Measurements from ENCODE around the gene GYPB. TPM values are rescaled to one million over a fixed set of nuclear protein-coding genes. Genes with fewer than 3 reads are reported as not detected.
A peak's percentile ranks its signal among the peaks of the same experiment; 100 is the strongest.
"Not testable (repeated sequence)": the region's sequence is repeated elsewhere in the genome, so short reads cannot be mapped to it uniquely, and the experiment has no call there.

The GYPB gene
- polyA plus RNA-seq, 1 of the 3 experiments (the other 2 are of a cell fraction) = not detected

DNA sequence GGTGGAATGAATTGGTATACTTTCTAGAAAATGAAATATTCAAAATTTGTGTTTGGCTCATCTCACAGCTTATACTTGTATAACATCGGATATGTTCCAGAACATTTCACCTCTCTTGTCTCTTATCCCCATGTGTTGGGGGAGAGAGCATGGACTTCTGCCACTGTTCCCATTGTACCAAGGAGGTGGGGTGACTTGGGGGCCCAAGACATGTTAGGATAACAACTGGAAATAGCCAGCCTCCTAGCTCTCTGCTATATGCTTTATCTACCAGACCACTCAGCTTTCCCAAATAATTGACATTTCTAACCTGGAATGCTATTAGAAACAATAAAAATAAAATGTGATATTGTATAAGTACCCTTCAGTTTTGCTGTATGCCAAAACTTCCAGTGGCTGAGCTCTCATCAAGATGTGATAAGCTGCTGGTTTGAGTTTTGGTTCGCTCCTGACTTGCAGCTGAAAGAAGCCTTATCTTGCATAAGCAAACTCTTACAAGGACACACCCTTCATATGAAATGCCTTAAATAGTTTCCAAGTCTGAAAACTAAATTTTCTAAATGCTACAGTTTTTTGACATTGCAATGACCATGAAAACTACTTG lies 12.9 kb downstream of the GYPB start:
- H3K9ac ChIP-seq; H3K4me1 ChIP-seq (ENCODE audit: control insufficient read depth in 1 of 2, insufficient read depth in 2 of 2, low read depth in 1 of 2, low read length in 1 of 2); CTCF ChIA-PET; H3K79me2 ChIP-seq (ENCODE audit: insufficient read depth); H3K9me2 ChIP-seq; H3K4me3 ChIP-seq (ENCODE audit: low read depth in 2 of 2, low read length in 1 of 2); H3K9me3 ChIP-seq; POLR2A ChIA-PET; H3K4me2 ChIP-seq; H3F3A ChIP-seq (replicated peaks; ENCODE audit: insufficient read depth); H4K20me1 ChIP-seq (ENCODE audit: insufficient read depth); DNase-seq; H3K27ac ChIP-seq (ENCODE audit: low read depth in 2 of 2, low read length in 1 of 2); H2AFZ ChIP-seq (ENCODE audit: low read depth); H3K36me3 ChIP-seq (replicated peaks in 1 of 2; ENCODE audit: control insufficient read depth in 1 of 2, insufficient read depth in 2 of 2, low read length in 1 of 2); H3K27me3 ChIP-seq (ENCODE audit: insufficient read depth): not testable (repeated sequence)
- 55% methylated on average over 2 of the region's 2 CpGs for WGBS (ENCODE audit: low lambda C conversion rate)

DNA sequence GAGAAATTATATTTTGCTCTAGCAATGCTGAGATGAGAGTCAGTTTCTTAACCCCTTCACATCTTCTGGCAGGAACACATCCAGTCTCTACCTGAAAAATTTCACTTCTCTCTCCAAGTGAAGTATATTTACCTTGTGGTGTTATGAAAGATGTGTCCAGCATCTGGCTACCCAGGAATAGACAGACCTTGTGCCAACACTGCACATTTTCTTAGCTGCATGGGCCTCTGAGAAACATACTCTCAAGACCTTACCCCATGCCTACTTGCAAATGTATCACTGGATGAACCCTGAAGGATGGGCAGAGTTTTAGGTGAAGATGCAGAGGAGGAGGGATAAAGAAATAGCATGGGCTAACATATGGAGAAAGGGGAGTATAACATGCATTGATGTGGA lies 13.6 kb downstream of the GYPB start:
- H2AFZ ChIP-seq (ENCODE audit: low read depth); H3K79me2 ChIP-seq (ENCODE audit: insufficient read depth); CTCF ChIA-PET; H4K20me1 ChIP-seq (ENCODE audit: insufficient read depth); H3K9me3 ChIP-seq; H3K4me2 ChIP-seq; H3K4me1 ChIP-seq (ENCODE audit: control insufficient read depth in 1 of 2, insufficient read depth in 2 of 2, low read depth in 1 of 2, low read length in 1 of 2); DNase-seq; H3F3A ChIP-seq (replicated peaks; ENCODE audit: insufficient read depth); H3K27me3 ChIP-seq (ENCODE audit: insufficient read depth); H3K9me2 ChIP-seq; H3K9ac ChIP-seq; POLR2A ChIA-PET; H3K4me3 ChIP-seq (ENCODE audit: low read depth in 2 of 2, low read length in 1 of 2); H3K36me3 ChIP-seq (replicated peaks in 1 of 2; ENCODE audit: control insufficient read depth in 1 of 2, insufficient read depth in 2 of 2, low read length in 1 of 2); H3K27ac ChIP-seq (ENCODE audit: low read depth in 2 of 2, low read length in 1 of 2): not testable (repeated sequence)

DNA sequence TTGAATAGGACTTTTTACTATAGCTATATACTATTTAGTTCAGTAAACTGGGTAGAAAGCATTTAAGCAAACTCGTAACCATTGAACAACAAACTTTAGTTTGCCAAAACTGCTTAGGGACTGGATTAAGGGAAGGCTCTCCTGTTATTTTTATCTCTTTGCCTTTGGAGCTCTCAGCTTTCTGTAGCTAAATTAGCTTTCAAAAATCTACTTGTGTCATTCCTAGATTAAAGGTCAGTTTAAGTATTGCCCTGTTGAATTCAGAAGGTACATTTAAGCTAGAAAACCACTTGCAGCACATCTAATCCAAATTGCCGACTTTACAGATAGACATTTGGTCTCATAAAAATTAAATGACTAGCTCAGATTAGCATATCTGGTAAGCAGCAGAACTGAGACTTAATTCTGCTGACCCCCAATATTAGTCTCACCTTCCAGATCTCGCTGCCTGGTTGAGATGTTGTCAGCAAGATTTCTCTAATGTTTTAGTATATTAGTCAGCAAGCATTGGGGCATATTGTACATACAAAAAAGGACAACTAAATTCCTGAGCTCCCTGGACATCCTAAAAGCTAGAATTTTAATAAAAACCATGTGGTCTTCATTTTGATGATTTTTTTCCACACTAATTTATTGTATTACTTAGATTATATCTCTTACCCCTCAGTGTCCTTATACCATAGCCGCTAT lies 14.2 kb downstream of the GYPB start:
- H3K4me1 ChIP-seq (ENCODE audit: control insufficient read depth in 1 of 2, insufficient read depth in 2 of 2, low read depth in 1 of 2, low read length in 1 of 2); H2AFZ ChIP-seq (ENCODE audit: low read depth); POLR2A ChIA-PET; H3K36me3 ChIP-seq (replicated peaks in 1 of 2; ENCODE audit: control insufficient read depth in 1 of 2, insufficient read depth in 2 of 2, low read length in 1 of 2); H3K9ac ChIP-seq; CTCF ChIA-PET; H3F3A ChIP-seq (replicated peaks; ENCODE audit: insufficient read depth); H3K79me2 ChIP-seq (ENCODE audit: insufficient read depth); DNase-seq; H3K4me2 ChIP-seq; H4K20me1 ChIP-seq (ENCODE audit: insufficient read depth); H3K4me3 ChIP-seq (ENCODE audit: low read depth in 2 of 2, low read length in 1 of 2); H3K9me2 ChIP-seq; H3K27me3 ChIP-seq (ENCODE audit: insufficient read depth); H3K9me3 ChIP-seq: not testable (repeated sequence)
- 22% methylated on average over 4 of the region's 4 CpGs for WGBS (ENCODE audit: low lambda C conversion rate)
- H3K27ac ChIP-seq (ENCODE audit: low read depth in 2 of 2, low read length in 1 of 2) = peak overlapping the region in 1 of 2 experiments; percentile 16; a peak in 1 of 4 replicates
- peak; percentile 42; the same call in 1 of the 2 replicates for TF ChIP-seq FOSL2 (IDR thresholded peaks at IDR 0.05; ENCODE audit: borderline replicate concordance, low read depth)
- TF ChIP-seq JUND (IDR thresholded peaks at IDR 0.05) = peak; percentile 54; the same call in 1 of the 2 replicates
- TF ChIP-seq TEAD4 (IDR thresholded peaks at IDR 0.05; ENCODE audit: borderline replicate concordance, insufficient read depth) = peak; percentile 78; the same call in 1 of the 2 replicates
- TF ChIP-seq, protein P1, sequence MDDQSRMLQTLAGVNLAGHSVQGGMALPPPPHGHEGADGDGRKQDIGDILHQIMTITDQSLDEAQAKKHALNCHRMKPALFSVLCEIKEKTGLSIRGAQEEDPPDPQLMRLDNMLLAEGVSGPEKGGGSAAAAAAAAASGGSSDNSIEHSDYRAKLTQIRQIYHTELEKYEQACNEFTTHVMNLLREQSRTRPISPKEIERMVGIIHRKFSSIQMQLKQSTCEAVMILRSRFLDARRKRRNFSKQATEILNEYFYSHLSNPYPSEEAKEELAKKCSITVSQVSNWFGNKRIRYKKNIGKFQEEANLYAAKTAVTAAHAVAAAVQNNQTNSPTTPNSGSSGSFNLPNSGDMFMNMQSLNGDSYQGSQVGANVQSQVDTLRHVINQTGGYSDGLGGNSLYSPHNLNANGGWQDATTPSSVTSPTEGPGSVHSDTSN (IDR thresholded peaks at IDR 0.05) = peak; percentile 26; the same call in 1 of the 2 replicates
- TF ChIP-seq EP300 (IDR thresholded peaks at IDR 0.05; ENCODE audit: borderline replicate concordance in 1 of 2, low read depth in 1 of 2, low read length in 1 of 2) = peak in 1 of 2 experiments; percentile 50; a peak in 2 of 4 replicates
- TF ChIP-seq TCF12 (IDR thresholded peaks at IDR 0.05) = peak; percentile 87

DNA sequence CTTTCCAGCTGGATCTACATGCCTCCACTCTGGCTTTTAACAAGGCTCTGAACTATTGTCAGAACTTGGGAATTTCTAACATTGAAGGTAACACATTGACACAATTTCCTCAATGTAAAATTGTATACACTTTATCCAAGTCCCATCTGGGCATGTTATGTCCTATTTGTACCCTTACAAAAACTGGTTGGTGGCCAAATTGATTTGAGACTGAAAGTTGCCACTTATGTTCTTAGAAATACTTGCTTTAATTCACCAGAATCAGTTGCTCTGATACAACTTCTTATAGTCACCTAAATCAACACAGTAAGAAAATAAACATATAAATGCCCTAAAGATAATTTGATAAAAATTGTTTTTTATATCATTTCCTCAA lies 15.3 kb downstream of the GYPB start:
- POLR2A ChIA-PET; H3K36me3 ChIP-seq (replicated peaks in 1 of 2; ENCODE audit: control insufficient read depth in 1 of 2, insufficient read depth in 2 of 2, low read length in 1 of 2); H2AFZ ChIP-seq (ENCODE audit: low read depth); H3K79me2 ChIP-seq (ENCODE audit: insufficient read depth); H4K20me1 ChIP-seq (ENCODE audit: insufficient read depth); H3K4me1 ChIP-seq (ENCODE audit: control insufficient read depth in 1 of 2, insufficient read depth in 2 of 2, low read depth in 1 of 2, low read length in 1 of 2); H3K9me3 ChIP-seq; H3K9me2 ChIP-seq; CTCF ChIA-PET; DNase-seq; H3K4me2 ChIP-seq; H3K27me3 ChIP-seq (ENCODE audit: insufficient read depth); H3K9ac ChIP-seq; H3K4me3 ChIP-seq (ENCODE audit: low read depth in 2 of 2, low read length in 1 of 2); H3K27ac ChIP-seq (ENCODE audit: low read depth in 2 of 2, low read length in 1 of 2); H3F3A ChIP-seq (replicated peaks; ENCODE audit: insufficient read depth): not testable (repeated sequence)

DNA sequence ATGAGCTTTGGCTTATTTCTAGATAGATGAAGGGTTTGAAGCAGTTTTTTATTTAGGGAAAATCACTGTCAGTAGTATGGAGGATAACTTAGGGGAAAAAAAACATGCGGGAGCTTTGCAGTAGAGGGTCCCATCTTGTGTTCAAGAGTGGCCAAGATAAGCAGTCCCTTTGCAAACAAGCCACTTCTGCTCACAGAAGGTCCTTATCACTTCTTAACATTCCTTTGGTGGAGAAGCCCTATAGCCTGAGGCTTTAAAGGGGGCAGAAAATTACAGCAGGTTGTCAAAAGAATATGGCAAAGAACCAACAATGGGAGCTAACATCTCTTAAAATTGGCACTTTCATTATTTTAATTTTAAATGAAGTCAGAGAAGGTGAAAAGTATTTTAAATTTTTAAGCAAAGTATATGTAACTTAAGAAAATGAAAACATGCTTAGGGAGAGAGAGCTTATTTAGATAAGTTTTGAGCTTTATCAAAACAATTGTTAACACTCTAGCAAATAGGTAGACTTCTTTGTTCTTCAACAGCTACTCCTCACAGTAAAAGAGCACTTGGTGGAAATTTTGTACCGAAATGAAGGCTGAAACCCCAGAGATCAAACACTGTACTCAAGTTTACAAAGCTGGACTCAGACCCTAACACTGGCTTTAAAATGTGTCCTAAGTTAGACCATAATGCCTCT lies 15.8 kb downstream of the GYPB start:
- POLR2A ChIA-PET; H3K4me1 ChIP-seq (ENCODE audit: control insufficient read depth in 1 of 2, insufficient read depth in 2 of 2, low read depth in 1 of 2, low read length in 1 of 2); H3K9ac ChIP-seq; H3K9me3 ChIP-seq; H3F3A ChIP-seq (replicated peaks; ENCODE audit: insufficient read depth); H3K27me3 ChIP-seq (ENCODE audit: insufficient read depth); H3K79me2 ChIP-seq (ENCODE audit: insufficient read depth); H2AFZ ChIP-seq (ENCODE audit: low read depth); DNase-seq; CTCF ChIA-PET; H3K9me2 ChIP-seq; H3K36me3 ChIP-seq (replicated peaks in 1 of 2; ENCODE audit: control insufficient read depth in 1 of 2, insufficient read depth in 2 of 2, low read length in 1 of 2); H3K4me2 ChIP-seq; H3K4me3 ChIP-seq (ENCODE audit: low read depth in 2 of 2, low read length in 1 of 2); H3K27ac ChIP-seq (ENCODE audit: low read depth in 2 of 2, low read length in 1 of 2); H4K20me1 ChIP-seq (ENCODE audit: insufficient read depth): not testable (repeated sequence)
- WGBS (ENCODE audit: low lambda C conversion rate) = 18% methylated on average over 2 of the region's 2 CpGs

Measured in SK-N-SH (cell line).